ENCODE results near the gene STPG1. TPM values are rescaled to one million over a fixed set of nuclear protein-coding genes. Genes with fewer than 3 reads are reported as not detected.

STPG1 gene
- total RNA-seq, 1 donor from 2014 or later = 5.3 TPM

DNA sequence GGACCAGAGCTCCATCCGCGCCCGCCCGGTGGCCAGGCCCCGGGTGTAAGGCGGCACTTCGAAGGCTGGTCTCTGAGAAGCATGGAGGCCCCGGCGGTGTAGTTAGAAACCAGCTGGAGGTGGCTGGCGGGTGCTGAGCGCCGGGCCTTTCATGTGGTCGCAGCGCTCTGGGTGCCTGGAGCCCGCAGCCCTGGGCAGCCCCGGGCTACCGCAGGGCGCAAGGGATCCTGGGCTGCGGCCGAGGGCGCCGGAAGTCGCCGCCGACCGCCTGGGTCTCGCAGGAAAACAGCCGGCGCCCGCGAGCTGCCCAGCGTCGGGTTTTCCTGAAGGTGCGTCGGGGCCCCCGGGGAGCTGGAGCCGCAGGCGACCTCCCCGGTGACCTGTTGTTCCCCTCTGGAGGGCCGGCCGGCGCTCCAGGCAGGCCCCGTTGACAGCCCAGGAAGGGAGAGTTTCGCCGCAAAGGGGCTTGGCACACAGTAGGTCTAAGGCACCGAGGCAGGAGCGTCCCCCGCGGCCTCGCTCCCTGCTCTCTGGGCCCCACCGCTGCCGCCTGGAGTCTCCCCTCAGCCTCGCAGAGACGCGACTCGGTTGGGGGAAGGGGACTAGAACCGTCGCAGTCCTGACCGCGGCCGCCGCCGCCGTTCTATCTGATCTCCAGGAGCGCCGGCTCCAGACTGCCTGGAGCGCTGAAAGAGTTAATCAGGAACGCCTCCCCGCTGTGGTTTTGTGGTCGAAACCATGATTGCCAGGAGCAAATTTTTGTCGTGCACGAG lies 91.7 kb downstream of the STPG1 start:
- DNase-seq (ENCODE audit: low read depth) (peak; percentile 90), FAIRE-seq (no peak)
- peak overlapping the region; percentile 53 for H3K4me3 ChIP-seq (ENCODE audit: low read depth, low read length)
- H3K36me3 ChIP-seq (ENCODE audit: control insufficient read depth, insufficient read depth, low read length) = peaks cover 2% of the 10 kb centered on the region
- peak; percentile 0 for TF ChIP-seq CTCF (IDR thresholded peaks at IDR 0.05; ENCODE audit: insufficient read depth, low read length, severe bottlenecking)
- H3K27me3 ChIP-seq (ENCODE audit: control insufficient read depth, insufficient read depth, low read length) = no peaks in the 10 kb centered on the region

DNA sequence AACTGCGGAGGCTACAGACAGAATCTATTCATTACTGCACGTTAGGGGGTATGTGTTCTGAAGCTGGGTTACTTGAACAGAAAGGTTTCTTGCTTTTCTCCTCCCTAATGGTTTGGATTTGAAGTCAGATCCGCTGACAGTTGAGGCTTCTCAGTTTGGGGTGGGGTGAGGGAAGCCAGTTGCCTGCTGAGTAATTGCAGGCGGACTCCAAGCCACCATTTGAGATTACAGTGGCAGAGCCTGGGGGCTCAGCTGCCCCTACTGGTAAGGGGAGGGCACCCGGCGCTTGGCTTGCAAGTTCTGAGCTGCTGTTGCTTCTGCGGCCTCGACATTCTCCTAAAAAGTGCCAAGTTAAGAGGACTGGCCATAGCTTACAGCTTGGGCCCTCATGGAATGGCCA lies 92.5 kb downstream of the STPG1 start:
- DNase-seq (ENCODE audit: low read depth) = peak; percentile 51
- Histone ChIP-seq H3K36me3 (ENCODE audit: control insufficient read depth, insufficient read depth, low read length) (peaks cover 2% of the 10 kb centered on the region), H3K4me3 (ENCODE audit: low read depth, low read length) (peak overlapping the region; percentile 53), H3K27me3 (ENCODE audit: control insufficient read depth, insufficient read depth, low read length) (no peaks in the 10 kb centered on the region)
- peak; percentile 15 for TF ChIP-seq CTCF (IDR thresholded peaks at IDR 0.05; ENCODE audit: insufficient read depth, low read length, severe bottlenecking)
- no peak for FAIRE-seq

GRCh38 chr1:24319962-24320361 lies 93.6 kb downstream of the STPG1 start:
- DNase-seq (ENCODE audit: low read depth) (no peak), FAIRE-seq (no peak)
- Histone ChIP-seq H3K4me3 (ENCODE audit: low read depth, low read length) (peak overlapping the region; percentile 53), H3K36me3 (ENCODE audit: control insufficient read depth, insufficient read depth, low read length) (peaks cover 2% of the 10 kb centered on the region), H3K27me3 (ENCODE audit: control insufficient read depth, insufficient read depth, low read length) (no peaks in the 10 kb centered on the region)
- no peak for TF ChIP-seq CTCF (IDR thresholded peaks at IDR 0.05; ENCODE audit: insufficient read depth, low read length, severe bottlenecking)

GRCh38 chr1:24319312-24319863 lies 94.2 kb downstream of the STPG1 start, which contains the start of gene GRHL3:
GRHL3 (plus strand) TSS chr1:24319357; CDS start chr1:24319552, 195 bp downstream.
- DNase-seq (ENCODE audit: low read depth) = peak; percentile 96
- H3K36me3 ChIP-seq (ENCODE audit: control insufficient read depth, insufficient read depth, low read length) = no peaks in the 10 kb centered on the region
- no peak for TF ChIP-seq CTCF (IDR thresholded peaks at IDR 0.05; ENCODE audit: insufficient read depth, low read length, severe bottlenecking)
- peak; percentile 18 for FAIRE-seq
- H3K4me3 ChIP-seq (ENCODE audit: low read depth, low read length) = peak within 1 kb of the TSS; percentile 53
- H3K27me3 ChIP-seq (ENCODE audit: control insufficient read depth, insufficient read depth, low read length) = no peaks in the 10 kb centered on the region

DNA sequence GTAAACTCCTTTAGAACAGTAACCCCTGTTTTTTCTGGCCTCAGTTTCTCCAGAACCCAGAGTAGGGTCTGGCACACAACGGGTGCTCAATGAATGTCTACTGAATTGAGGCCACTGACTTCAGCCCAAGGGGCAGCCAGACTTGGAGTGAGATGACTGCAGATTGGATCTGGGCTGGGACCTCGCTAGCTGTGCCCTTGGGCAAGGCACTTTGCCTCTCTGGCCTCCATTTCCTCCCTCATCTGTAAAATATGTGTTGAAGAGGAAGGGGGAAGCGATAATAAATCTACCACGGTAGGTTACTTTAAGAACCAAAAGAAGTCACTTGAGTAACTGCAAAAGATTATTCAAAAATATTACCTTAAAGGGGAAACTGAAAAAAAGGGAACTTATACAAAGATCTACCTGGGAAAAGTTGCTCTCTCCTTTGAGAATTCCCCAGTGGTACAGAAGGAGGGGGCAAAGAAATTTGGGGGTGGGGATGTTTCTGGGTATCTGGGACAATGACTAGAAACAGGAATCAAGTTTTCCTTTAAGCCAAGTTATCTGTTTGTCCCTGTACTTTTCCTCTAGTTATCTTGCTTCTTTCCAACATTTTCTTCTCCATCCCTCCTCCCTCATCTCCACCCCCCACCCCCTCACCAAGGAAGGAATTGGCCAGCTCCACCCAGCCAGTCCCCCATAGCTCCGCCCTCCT lies 94.8 kb downstream of the STPG1 start:
- FAIRE-seq = no peak
- Histone ChIP-seq H3K4me3 (ENCODE audit: low read depth, low read length) (peak overlapping the region; percentile 53), H3K36me3 (ENCODE audit: control insufficient read depth, insufficient read depth, low read length) (no peaks in the 10 kb centered on the region), H3K27me3 (ENCODE audit: control insufficient read depth, insufficient read depth, low read length) (no peaks in the 10 kb centered on the region)
- no peak for DNase-seq (ENCODE audit: low read depth)
- TF ChIP-seq CTCF (IDR thresholded peaks at IDR 0.05; ENCODE audit: insufficient read depth, low read length, severe bottlenecking) = no peak

All from bronchial epithelial cell (primary cell).